ENCODE results near the gene ZDHHC11.

The ZDHHC11 gene

DNA sequence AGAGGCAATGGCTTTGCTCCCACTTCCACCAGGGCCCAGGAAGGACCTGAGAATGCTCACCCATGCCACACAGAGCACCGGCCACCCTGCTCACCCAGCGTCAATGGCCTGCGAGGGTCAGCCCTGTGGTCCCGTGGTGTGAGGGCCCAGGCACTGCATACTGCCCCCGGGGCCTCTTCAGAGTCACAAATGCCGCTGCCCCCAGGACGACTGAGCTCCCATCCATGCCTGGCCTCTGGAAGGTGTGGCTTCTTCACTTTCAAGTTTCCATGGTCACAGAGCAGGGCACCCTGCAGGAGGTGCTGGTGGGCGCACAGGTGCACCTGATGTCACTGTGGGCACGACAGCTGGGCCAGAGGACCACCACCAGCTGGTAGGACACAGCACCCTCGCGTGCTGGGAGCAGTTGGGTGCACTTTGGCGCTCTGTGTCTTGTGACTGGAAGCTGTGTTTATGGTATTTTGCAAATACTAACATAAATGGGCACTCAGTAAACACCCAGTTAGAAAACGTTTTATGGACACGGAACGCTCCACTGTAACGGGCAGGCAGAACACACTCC lies 12.5 kb upstream of the ZDHHC11 start:
- TF ChIP-seq, protein P1, sequence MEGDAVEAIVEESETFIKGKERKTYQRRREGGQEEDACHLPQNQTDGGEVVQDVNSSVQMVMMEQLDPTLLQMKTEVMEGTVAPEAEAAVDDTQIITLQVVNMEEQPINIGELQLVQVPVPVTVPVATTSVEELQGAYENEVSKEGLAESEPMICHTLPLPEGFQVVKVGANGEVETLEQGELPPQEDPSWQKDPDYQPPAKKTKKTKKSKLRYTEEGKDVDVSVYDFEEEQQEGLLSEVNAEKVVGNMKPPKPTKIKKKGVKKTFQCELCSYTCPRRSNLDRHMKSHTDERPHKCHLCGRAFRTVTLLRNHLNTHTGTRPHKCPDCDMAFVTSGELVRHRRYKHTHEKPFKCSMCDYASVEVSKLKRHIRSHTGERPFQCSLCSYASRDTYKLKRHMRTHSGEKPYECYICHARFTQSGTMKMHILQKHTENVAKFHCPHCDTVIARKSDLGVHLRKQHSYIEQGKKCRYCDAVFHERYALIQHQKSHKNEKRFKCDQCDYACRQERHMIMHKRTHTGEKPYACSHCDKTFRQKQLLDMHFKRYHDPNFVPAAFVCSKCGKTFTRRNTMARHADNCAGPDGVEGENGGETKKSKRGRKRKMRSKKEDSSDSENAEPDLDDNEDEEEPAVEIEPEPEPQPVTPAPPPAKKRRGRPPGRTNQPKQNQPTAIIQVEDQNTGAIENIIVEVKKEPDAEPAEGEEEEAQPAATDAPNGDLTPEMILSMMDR (IDR thresholded peaks at IDR 0.05; ENCODE audit: low read depth, low read length): no peak
- TF ChIP-seq EZH2phosphoT487 (IDR thresholded peaks at IDR 0.05; ENCODE audit: low read depth): no peak
- Histone ChIP-seq H3K9me3 (ENCODE audit: insufficient read depth, low read length) (no peaks in the 10 kb centered on the region), H4K20me1 (ENCODE audit: insufficient read depth, low read length) (no peaks in the 10 kb centered on the region), H3K4me1 (ENCODE audit: low read length) (no peaks in the 10 kb centered on the region), H3K79me2 (ENCODE audit: low read length) (no peaks in the 10 kb centered on the region), H3K9ac (ENCODE audit: low read length) (no peak overlapping the region), H2AFZ (ENCODE audit: low read depth, low read length) (no peak overlapping the region), H3K4me2 (ENCODE audit: low read length) (no peak overlapping the region), H3K27me3 (ENCODE audit: low read depth, low read length) (no peaks in the 10 kb centered on the region), H3K27ac (ENCODE audit: low read length) (no peak overlapping the region), H3K36me3 (replicated peaks; ENCODE audit: low read depth, low read length) (no peaks in the 10 kb centered on the region), H3K4me3 (ENCODE audit: low read length) (no peak overlapping the region)

- H3K9me3 ChIP-seq (ENCODE audit: insufficient read depth, low read length): no peaks in the 10 kb centered on the region
- no peak overlapping the region for H2AFZ ChIP-seq (ENCODE audit: low read depth, low read length)
- H3K27me3 ChIP-seq (ENCODE audit: low read depth, low read length): no peaks in the 10 kb centered on the region
- H3K9ac ChIP-seq (ENCODE audit: low read length): no peak overlapping the region
- TF ChIP-seq EZH2phosphoT487 (IDR thresholded peaks at IDR 0.05; ENCODE audit: low read depth): no peak
- TF ChIP-seq, protein P1 (IDR thresholded peaks at IDR 0.05; ENCODE audit: low read depth, low read length): no peak
- no peaks in the 10 kb centered on the region for H3K36me3 ChIP-seq (replicated peaks; ENCODE audit: low read depth, low read length)
- no peaks in the 10 kb centered on the region for H3K4me1 ChIP-seq (ENCODE audit: low read length)
- no peaks in the 10 kb centered on the region for H3K79me2 ChIP-seq (ENCODE audit: low read length)
- no peak overlapping the region for H3K27ac ChIP-seq (ENCODE audit: low read length)
- H3K4me2 ChIP-seq (ENCODE audit: low read length): no peak overlapping the region
- H4K20me1 ChIP-seq (ENCODE audit: insufficient read depth, low read length): no peaks in the 10 kb centered on the region
- no peak overlapping the region for H3K4me3 ChIP-seq (ENCODE audit: low read length)
These were observed 11.8 kb upstream of the ZDHHC11 start for GRCh38 chr5:862367-863243.

DNA sequence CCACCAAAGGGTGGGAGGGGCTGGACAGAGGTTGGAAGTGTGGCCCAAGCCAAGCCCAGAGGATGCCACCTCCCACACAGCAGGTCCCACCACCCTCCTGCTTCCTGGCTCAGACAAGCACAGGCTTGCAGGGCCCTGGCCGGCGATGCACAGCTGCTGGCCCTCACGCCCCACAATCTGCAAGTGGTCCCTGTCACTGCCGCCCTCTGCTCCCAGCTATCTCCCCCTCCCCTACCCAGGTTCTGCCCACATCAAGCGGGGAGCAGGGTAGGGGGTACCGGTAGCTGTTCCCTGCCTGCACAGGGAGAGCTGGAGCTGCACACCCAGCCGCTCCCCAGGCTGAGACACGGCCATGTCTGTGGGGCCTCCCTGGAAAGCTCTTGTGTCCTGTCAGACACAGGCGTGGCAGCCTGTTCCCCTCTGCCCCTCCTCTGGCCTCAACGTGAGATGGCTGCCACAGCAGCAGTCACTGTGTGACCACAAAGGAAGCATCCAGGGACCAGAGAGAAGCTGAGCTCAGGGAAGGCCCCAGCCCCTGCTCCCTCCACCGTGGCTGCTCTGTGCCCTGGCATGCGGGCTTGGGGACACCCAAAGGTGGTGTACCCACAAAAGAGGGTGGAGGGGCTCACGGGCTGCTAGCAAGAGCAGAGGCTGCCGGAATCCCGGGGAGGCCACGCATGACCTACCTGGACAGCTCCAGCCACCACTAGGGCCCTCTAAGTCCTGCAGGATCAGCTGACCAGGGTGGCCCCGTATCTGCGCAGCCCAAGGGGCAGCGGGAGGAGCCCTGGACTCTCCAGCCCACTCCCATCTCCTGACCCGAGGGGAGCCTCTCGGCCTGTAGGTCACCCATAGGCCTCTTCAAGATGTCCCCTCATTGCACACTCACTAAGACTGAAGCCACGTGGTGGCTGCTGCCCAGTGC lies 10.9 kb upstream of the ZDHHC11 start:
- H3K9ac ChIP-seq (ENCODE audit: low read length): no peak overlapping the region
- TF ChIP-seq, protein P1 (IDR thresholded peaks at IDR 0.05; ENCODE audit: low read depth, low read length): no peak
- TF ChIP-seq EZH2phosphoT487 (IDR thresholded peaks at IDR 0.05; ENCODE audit: low read depth): no peak
- H3K36me3 ChIP-seq (replicated peaks; ENCODE audit: low read depth, low read length): no peaks in the 10 kb centered on the region
- H2AFZ ChIP-seq (ENCODE audit: low read depth, low read length): no peak overlapping the region
- no peak overlapping the region for H3K4me2 ChIP-seq (ENCODE audit: low read length)
- no peaks in the 10 kb centered on the region for H3K79me2 ChIP-seq (ENCODE audit: low read length)
- H3K27me3 ChIP-seq (ENCODE audit: low read depth, low read length): no peaks in the 10 kb centered on the region
- H3K27ac ChIP-seq (ENCODE audit: low read length): no peak overlapping the region
- H3K4me1 ChIP-seq (ENCODE audit: low read length): no peaks in the 10 kb centered on the region
- no peaks in the 10 kb centered on the region for H4K20me1 ChIP-seq (ENCODE audit: insufficient read depth, low read length)
- no peak overlapping the region for H3K4me3 ChIP-seq (ENCODE audit: low read length)
- no peaks in the 10 kb centered on the region for H3K9me3 ChIP-seq (ENCODE audit: insufficient read depth, low read length)

All from OCI-LY3 (cell line).